Stimulated activated CD8-positive, alpha-beta memory T cell treated with anti-CD3 and anti-CD28 coated beads, Interleukin-7, amount 100 ng/mL, for 4 hours (primary cell): ENCODE measurements around the gene GDPD5.
A peak's percentile ranks its signal among the peaks of the same experiment; 100 is the strongest.

ENCODE experiments used
- DNase-seq, 2 donors: peaks; one replicate each; pipeline ENCODE4 v3.0.0-alpha.2; 2020; ENCODE audit warnings: low read depth in 2 of 2

The GDPD5 gene

GRCh38 chr11:75510723-75511019 lies 15.1 kb downstream of the GDPD5 start:
- no peak for DNase-seq

- DNase-seq, result no peak
These were observed 15.6 kb downstream of the GDPD5 start for GRCh38 chr11:75510004-75510722.

- DNase-seq, result no peak
These were observed 16.6 kb downstream of the GDPD5 start for GRCh38 chr11:75509020-75509720.

- DNase-seq, result peak; percentile 7 to 34
These were observed 17.6 kb downstream of the GDPD5 start for GRCh38 chr11:75508051-75508561.

- DNase-seq, result no peak
These were observed 18.2 kb downstream of the GDPD5 start for GRCh38 chr11:75507571-75507970.

- DNase-seq, result no peak
These were observed 18.9 kb downstream of the GDPD5 start for GRCh38 chr11:75506827-75507226.

- no peak for DNase-seq
These were observed 19.6 kb downstream of the GDPD5 start for GRCh38 chr11:75505916-75506692.

GRCh38 chr11:75504501-75504900 lies 21.2 kb downstream of the GDPD5 start:
- DNase-seq, result no peak

GRCh38 chr11:75503531-75504099 lies 22.1 kb downstream of the GDPD5 start:
- no peak for DNase-seq

- DNase-seq, result no peak
These were observed 23.6 kb downstream of the GDPD5 start for GRCh38 chr11:75502138-75502537.

GRCh38 chr11:75500742-75501141 lies 25.0 kb downstream of the GDPD5 start:
- DNase-seq, result no peak

GRCh38 chr11:75499423-75500190 lies 26.1 kb downstream of the GDPD5 start:
- no peak for DNase-seq

GRCh38 chr11:75498556-75499255 lies 27.0 kb downstream of the GDPD5 start:
- DNase-seq, result no peak

GRCh38 chr11:75497788-75498409 lies 27.8 kb downstream of the GDPD5 start:
- no peak for DNase-seq

- no peak for DNase-seq
These were observed 29.4 kb downstream of the GDPD5 start for GRCh38 chr11:75496305-75496752.

- no peak for DNase-seq
These were observed 29.9 kb downstream of the GDPD5 start for GRCh38 chr11:75495749-75496304.

GRCh38 chr11:75493626-75494025 lies 32.1 kb downstream of the GDPD5 start:
- no peak for DNase-seq

- peak; percentile 50 to 57 for DNase-seq
These were observed 33.4 kb downstream of the GDPD5 start for GRCh38 chr11:75492181-75492820.

- DNase-seq, result no peak
These were observed 34.3 kb downstream of the GDPD5 start for GRCh38 chr11:75491465-75491864.
